ENCODE data around the gene GATAD2A.

GATAD2A gene

DNA sequence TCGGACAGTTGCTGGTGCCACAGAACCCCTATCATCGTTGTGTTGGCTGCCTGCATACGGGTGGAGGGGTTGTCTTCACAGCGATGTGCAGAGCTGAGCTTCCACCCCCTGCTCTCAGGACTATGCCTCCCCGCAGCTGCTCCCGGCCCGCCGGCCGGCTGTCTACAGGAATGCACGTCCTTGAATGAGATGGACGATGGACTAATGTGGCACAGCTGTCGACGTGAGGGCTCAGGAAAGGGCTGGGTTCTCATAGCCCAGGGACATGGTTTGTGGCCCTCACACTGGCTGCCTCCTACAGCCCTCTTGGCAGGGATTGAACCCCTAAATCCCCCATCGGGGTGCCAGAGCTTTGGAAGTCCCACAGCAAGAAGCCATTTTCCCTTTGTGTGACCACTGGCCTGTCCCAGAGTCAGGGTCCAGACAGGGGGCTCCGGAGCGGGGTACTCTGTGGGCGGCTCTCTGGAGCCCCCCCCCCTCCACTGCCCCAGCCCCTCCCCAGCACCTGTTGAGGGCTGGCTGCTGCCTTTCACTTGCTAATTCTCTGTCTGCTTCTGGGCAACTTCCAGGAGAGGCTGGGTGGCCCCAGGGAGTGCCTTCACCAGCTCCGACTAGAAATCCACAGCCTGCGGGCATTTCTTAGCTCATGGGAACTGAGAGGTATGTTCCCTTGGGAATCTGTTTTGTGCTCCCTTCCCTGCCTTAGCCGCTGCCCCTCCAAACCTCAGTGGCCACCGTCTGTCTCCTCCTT is 69.7 kb downstream of the GATAD2A start:
- peaks cover 16% of the 10 kb centered on the region for H3K4me1 ChIP-seq
- H3K79me2 ChIP-seq, result peaks cover 69% of the 10 kb centered on the region
- H3K27me3 ChIP-seq (ENCODE audit: control insufficient read depth, insufficient read depth, low read length), result no peaks in the 10 kb centered on the region
- H3K9me3 ChIP-seq (ENCODE audit: control insufficient read depth, low read length), result no peaks in the 10 kb centered on the region
- H2AFZ ChIP-seq, result no peak overlapping the region
- no peak overlapping the region for H3K4me3 ChIP-seq (ENCODE audit: low read depth, low read length)
- H3K4me2 ChIP-seq (ENCODE audit: low read length), result no peak overlapping the region
- TF ChIP-seq, protein P1, sequence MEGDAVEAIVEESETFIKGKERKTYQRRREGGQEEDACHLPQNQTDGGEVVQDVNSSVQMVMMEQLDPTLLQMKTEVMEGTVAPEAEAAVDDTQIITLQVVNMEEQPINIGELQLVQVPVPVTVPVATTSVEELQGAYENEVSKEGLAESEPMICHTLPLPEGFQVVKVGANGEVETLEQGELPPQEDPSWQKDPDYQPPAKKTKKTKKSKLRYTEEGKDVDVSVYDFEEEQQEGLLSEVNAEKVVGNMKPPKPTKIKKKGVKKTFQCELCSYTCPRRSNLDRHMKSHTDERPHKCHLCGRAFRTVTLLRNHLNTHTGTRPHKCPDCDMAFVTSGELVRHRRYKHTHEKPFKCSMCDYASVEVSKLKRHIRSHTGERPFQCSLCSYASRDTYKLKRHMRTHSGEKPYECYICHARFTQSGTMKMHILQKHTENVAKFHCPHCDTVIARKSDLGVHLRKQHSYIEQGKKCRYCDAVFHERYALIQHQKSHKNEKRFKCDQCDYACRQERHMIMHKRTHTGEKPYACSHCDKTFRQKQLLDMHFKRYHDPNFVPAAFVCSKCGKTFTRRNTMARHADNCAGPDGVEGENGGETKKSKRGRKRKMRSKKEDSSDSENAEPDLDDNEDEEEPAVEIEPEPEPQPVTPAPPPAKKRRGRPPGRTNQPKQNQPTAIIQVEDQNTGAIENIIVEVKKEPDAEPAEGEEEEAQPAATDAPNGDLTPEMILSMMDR (IDR thresholded peaks at IDR 0.05), result no peak
- H3K9ac ChIP-seq, result no peak overlapping the region
- no peaks in the 10 kb centered on the region for H3K36me3 ChIP-seq (ENCODE audit: control insufficient read depth, insufficient read depth, low read length)
- H3K27ac ChIP-seq, result peak overlapping the region; percentile 20

DNA sequence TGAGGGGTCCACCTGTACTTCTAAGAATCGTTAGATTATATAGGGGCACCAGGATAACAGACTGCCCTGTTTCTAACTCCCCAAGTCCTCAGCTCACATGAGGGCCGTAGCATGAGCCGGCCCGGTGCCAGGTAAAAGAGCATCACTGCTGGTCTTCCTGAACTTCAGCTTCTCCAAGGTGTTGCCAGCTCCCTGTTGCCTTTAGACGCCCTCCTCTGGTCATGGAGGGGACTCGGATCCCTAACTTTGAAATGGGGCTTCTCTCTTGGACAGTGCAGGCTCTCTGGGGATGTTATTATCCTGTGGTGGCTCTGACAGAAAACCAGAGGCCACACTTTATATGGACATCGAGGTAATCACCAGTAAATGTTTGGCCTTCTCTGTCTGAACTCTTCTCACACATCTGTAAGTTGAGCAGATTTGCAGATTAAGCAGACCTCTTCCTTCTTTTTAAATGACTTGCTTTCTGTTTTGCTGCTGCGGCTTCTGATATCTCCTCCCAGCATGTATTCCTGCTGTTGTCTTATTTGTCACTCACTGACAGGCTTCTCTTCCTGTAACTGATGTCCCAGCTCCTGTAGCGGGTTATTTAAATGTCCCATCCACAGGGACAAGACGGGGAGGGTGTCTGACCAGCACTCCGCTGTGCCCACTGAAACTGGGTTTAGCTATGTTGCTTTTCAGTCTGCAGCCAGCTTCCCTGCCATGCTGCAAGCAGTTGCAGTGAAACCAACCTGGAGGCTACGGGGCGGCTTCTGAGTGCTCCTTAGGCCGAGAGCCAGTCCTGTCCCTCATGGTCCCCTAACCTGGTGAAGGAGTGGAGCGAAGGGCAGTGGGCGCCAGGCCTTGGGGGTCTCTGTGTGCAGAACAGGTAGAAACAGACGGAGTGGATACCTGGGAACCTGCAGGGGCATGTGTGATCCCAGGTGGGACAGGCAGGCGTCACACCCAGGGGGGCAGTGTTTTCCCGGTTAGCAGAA is 70.7 kb downstream of the GATAD2A start:
- H3K27ac ChIP-seq, result no peak overlapping the region
- H3K79me2 ChIP-seq, result peaks cover 71% of the 10 kb centered on the region
- H3K36me3 ChIP-seq (ENCODE audit: control insufficient read depth, insufficient read depth, low read length), result no peaks in the 10 kb centered on the region
- no peak overlapping the region for H3K4me3 ChIP-seq (ENCODE audit: low read depth, low read length)
- no peak overlapping the region for H3K4me2 ChIP-seq (ENCODE audit: low read length)
- H3K9ac ChIP-seq, result no peak overlapping the region
- H3K4me1 ChIP-seq, result peaks cover 16% of the 10 kb centered on the region
- H3K9me3 ChIP-seq (ENCODE audit: control insufficient read depth, low read length), result no peaks in the 10 kb centered on the region
- H2AFZ ChIP-seq, result no peak overlapping the region
- H3K27me3 ChIP-seq (ENCODE audit: control insufficient read depth, insufficient read depth, low read length), result no peaks in the 10 kb centered on the region
- TF ChIP-seq, protein P1 (IDR thresholded peaks at IDR 0.05), result peak; percentile 77

DNA sequence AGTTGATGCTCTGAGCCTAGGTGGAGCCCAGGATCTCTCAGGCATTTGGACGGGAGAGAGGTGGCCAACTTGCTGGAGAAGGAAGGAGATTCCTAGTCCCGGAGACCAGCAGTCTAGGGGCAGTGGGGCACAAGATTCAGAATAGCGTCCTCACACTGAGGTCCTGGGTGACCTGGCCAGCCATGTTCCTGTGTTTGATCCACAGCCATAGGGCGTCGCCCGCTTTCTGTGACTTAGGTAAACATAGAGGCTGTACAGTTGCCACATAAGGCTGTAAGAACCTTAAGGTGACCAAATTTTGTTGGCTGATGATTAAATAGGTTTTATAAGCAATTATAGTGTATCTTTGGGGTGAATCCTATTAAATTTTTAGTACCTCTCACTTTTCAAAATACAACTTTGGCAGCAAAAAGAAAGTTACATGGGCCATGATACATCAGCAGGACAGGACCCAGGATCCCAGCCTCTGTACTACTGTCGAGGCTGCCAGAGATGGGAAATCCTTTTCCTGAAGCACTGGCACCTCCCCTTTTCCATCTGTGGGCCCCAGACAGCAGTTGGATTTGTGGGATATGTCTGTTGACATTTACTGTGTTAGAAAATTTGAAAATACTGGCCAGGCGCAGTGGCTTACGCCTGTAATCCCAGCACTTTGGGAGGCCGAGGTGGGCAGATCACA is 72.4 kb downstream of the GATAD2A start:
- Histone ChIP-seq H2AFZ (no peak overlapping the region), H3K4me2 (ENCODE audit: low read length) (no peak overlapping the region), H3K4me3 (ENCODE audit: low read depth, low read length) (no peak overlapping the region), H3K79me2 (peaks cover 77% of the 10 kb centered on the region), H3K27me3 (ENCODE audit: control insufficient read depth, insufficient read depth, low read length) (no peaks in the 10 kb centered on the region), H3K36me3 (ENCODE audit: control insufficient read depth, insufficient read depth, low read length) (no peaks in the 10 kb centered on the region), H3K9ac (no peak overlapping the region), H3K27ac (no peak overlapping the region), H3K4me1 (peaks cover 18% of the 10 kb centered on the region), H3K9me3 (ENCODE audit: control insufficient read depth, low read length) (no peaks in the 10 kb centered on the region)
- TF ChIP-seq, protein P1 (IDR thresholded peaks at IDR 0.05), result no peak

DNA sequence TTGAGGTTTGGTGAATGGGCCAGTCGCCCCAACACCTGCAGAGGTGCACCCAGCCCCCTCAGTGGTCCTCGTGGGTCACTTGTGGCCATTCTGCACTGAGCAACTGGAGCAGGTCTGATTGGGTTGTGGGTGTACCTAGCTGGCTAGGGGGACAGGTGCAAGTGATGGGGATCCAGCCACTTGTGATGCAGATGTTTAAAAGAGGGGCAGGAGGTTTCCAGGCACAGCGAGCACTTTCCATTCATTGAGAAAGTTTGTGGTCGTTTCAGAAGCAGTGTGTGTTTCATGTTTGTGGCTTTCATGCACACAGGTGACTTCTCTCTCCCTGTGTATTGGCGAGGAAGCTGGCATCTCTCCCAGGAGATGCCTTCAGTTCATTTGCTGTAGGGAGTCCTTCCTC is 75.2 kb downstream of the GATAD2A start:
- Histone ChIP-seq H3K27ac (no peak overlapping the region), H2AFZ (no peak overlapping the region), H3K9ac (no peak overlapping the region), H3K4me1 (peaks cover 24% of the 10 kb centered on the region), H3K9me3 (ENCODE audit: control insufficient read depth, low read length) (no peaks in the 10 kb centered on the region), H3K27me3 (ENCODE audit: control insufficient read depth, insufficient read depth, low read length) (no peaks in the 10 kb centered on the region), H3K36me3 (ENCODE audit: control insufficient read depth, insufficient read depth, low read length) (no peaks in the 10 kb centered on the region), H3K4me2 (ENCODE audit: low read length) (no peak overlapping the region), H3K4me3 (ENCODE audit: low read depth, low read length) (no peak overlapping the region), H3K79me2 (peaks cover 72% of the 10 kb centered on the region)
- TF ChIP-seq, protein P1 (IDR thresholded peaks at IDR 0.05), result no peak
